Sigmoid colon (tissue), 7 donors: ENCODE results near the gene STOML1. TPM values are rescaled to one million over a fixed set of nuclear protein-coding genes. Genes with fewer than 3 reads are reported as not detected.

ENCODE experiments used
- DNase-seq: peaks from one replicate; pipeline ENCODE4 v3.0.0-alpha.2; 2019
- H3K27ac ChIP-seq, 4 donors: fragments of 200-600 bp; sonication (generic); one replicate each; pipeline ENCODE4 v1.5.1; 2016 to 2019; ENCODE audit warnings: mild to moderate bottlenecking in 1 of 4
- H3K27me3 ChIP-seq, 3 donors: fragments of 200-600 bp; sonication (generic); one replicate each; pipeline ENCODE4 v1.5.1; 2019; ENCODE audit warnings: mild to moderate bottlenecking in 1 of 3
- H3K36me3 ChIP-seq, 4 donors: fragments of 200-600 bp; sonication (generic); one replicate each; pipeline ENCODE4 v1.5.1; 2016 to 2019
- H3K4me1 ChIP-seq, 4 donors: fragments of 200-600 bp; sonication (generic); one replicate each; pipeline ENCODE4 v1.5.1; 2017 to 2019
- H3K4me3 ChIP-seq, 4 donors: fragments of 200-600 bp; sonication (generic); one replicate each; pipeline ENCODE4 v1.5.1; 2017 to 2019; ENCODE audit warnings: mild to moderate bottlenecking in 2 of 4, moderate library complexity in 1 of 4
- H3K9me3 ChIP-seq, 4 donors: fragments of 200-600 bp in 3 of 4; sonication (generic) in 3 of 4; one replicate each; pipeline versions ENCODE4 v1.5.1 to v1.6.1; 2013 to 2019
- EP300 ChIP-seq, 4 donors: sonication (generic); formaldehyde crosslinking; IDR thresholded peaks; one replicate each; pipeline ENCODE4 v1.6.1; 2017; ENCODE audit warnings: antibody characterized with exemption in 4 of 4
- POLR2A ChIP-seq, 2 donors: fragments of 450-650 bp; IDR thresholded peaks; one replicate each; pipeline ENCODE4 v1.6.1; 2016; ENCODE audit warnings: antibody characterized with exemption in 2 of 2, mild to moderate bottlenecking in 2 of 2, moderate library complexity in 2 of 2
- POLR2AphosphoS5 ChIP-seq, 4 donors: sonication (generic); formaldehyde crosslinking; IDR thresholded peaks; one replicate each; pipeline ENCODE4 v1.6.1; 2017; ENCODE audit warnings: antibody characterized with exemption in 4 of 4
- WGBS, 2 donors: extraction: QIAGEN DNeasy Blood & Tissue Kit; methylation state at CpG; one replicate each; pipeline ENCODE4 v1.1.7; 2013; 5-methylcytosine and 5-hydroxymethylcytosine counted together
- intact Hi-C: fragments of 100-400 bp; cut with DNase I; formaldehyde crosslinking; loops from one replicate; pipeline ENCODE4 v1.15.1; 2023
- polyA plus RNA-seq, 3 donors: library from polyadenylated mRNA; stranded (reverse); fragments of 200-250 nt; gene quantifications; one replicate each; pipeline ENCODE4 v1.2.3, GENCODE V29; 2013
- total RNA-seq, 4 donors: library from RNA; depleted of rRNA; stranded (reverse); fragments of >200 nt; gene quantifications; one replicate each; pipeline ENCODE4 v1.1.0, GENCODE V29; 2016
- TF ChIP-seq, protein P1 (sequence below), 4 experiments: fragments of 450-650 bp in 3 of 4; fragments of 200-600 bp in 1 of 4; IDR thresholded peaks; one replicate each; pipeline ENCODE4 v1.5.1; 2016 to 2019; ENCODE audit warnings: antibody characterized with exemption in 4 of 4, mild to moderate bottlenecking in 3 of 4, moderate library complexity in 2 of 4
- donor health status: healthy with polysubstance abuse.
- donor health status: Bipolar disorder and iron deficiency.
- donor health status: healthy.

STOML1 gene
- total and polyA plus RNA-seq, 7 donors = 3.5 to 18.5 (median 13.2) TPM

- Histone ChIP-seq H3K27ac (peak overlapping the region; percentile 50 to 95 (median 86)), H3K27me3 (no peaks in the 10 kb centered on the region), H3K4me3 (no peak overlapping the region), H3K9me3 (no peaks in the 10 kb centered on the region), H3K36me3 (peaks cover 0 to 26% (median 0%) of the 10 kb centered on the region in 4 donors), H3K4me1 (peaks cover 0 to 84% (median 76%) of the 10 kb centered on the region in 4 donors)
- intact Hi-C loops = no loop called here
- no peak for TF ChIP-seq POLR2A (IDR thresholded peaks at IDR 0.05)
- TF ChIP-seq POLR2AphosphoS5 (IDR thresholded peaks at IDR 0.05) = peak in 1 of 4 donors; percentile 14
- TF ChIP-seq, protein P1, sequence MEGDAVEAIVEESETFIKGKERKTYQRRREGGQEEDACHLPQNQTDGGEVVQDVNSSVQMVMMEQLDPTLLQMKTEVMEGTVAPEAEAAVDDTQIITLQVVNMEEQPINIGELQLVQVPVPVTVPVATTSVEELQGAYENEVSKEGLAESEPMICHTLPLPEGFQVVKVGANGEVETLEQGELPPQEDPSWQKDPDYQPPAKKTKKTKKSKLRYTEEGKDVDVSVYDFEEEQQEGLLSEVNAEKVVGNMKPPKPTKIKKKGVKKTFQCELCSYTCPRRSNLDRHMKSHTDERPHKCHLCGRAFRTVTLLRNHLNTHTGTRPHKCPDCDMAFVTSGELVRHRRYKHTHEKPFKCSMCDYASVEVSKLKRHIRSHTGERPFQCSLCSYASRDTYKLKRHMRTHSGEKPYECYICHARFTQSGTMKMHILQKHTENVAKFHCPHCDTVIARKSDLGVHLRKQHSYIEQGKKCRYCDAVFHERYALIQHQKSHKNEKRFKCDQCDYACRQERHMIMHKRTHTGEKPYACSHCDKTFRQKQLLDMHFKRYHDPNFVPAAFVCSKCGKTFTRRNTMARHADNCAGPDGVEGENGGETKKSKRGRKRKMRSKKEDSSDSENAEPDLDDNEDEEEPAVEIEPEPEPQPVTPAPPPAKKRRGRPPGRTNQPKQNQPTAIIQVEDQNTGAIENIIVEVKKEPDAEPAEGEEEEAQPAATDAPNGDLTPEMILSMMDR (IDR thresholded peaks at IDR 0.05) = no peak
- peak; percentile 63 for DNase-seq
- WGBS, 2 donors = 75 to 84% methylated on average over 9 of the region's 9 CpGs
Observed at GRCh38 chr15:73989001-73989798, 2.9 kb downstream of the STOML1 start.

GRCh38 chr15:73988445-73988969, 3.6 kb downstream of the STOML1 start:
- intact Hi-C loops = no loop called here

GRCh38 chr15:73987681-73988444, 4.2 kb downstream of the STOML1 start:
- H3K27ac ChIP-seq = peak overlapping the region; percentile 50 to 95 (median 86)
- TF ChIP-seq EP300 (IDR thresholded peaks at IDR 0.05) (no peak), POLR2AphosphoS5 (IDR thresholded peaks at IDR 0.05) (no peak), POLR2A (IDR thresholded peaks at IDR 0.05) (no peak)
- TF ChIP-seq, protein P1 (IDR thresholded peaks at IDR 0.05) = no peak
- DNase-seq = peak; percentile 49
- intact Hi-C loops = no loop called here
- WGBS, 2 donors = 42 to 53% methylated on average over 9 of the region's 9 CpGs
- no peaks in the 10 kb centered on the region for H3K27me3 ChIP-seq
- no peak overlapping the region for H3K4me3 ChIP-seq
- peaks cover 0 to 26% (median 0%) of the 10 kb centered on the region in 4 donors for H3K36me3 ChIP-seq
- no peaks in the 10 kb centered on the region for H3K9me3 ChIP-seq
- peaks cover 0 to 85% (median 76%) of the 10 kb centered on the region in 4 donors for H3K4me1 ChIP-seq

More at GRCh38 chr15:73988445-73988969, 3.6 kb downstream of the STOML1 start:
- 97 to 98% methylated on average over 13 of the region's 13 CpGs for WGBS, 2 donors
- no peak overlapping the region for H3K4me3 ChIP-seq
- TF ChIP-seq EP300 (IDR thresholded peaks at IDR 0.05) (no peak), POLR2AphosphoS5 (IDR thresholded peaks at IDR 0.05) (no peak), POLR2A (IDR thresholded peaks at IDR 0.05) (no peak)
- TF ChIP-seq, protein P1 (IDR thresholded peaks at IDR 0.05) = no peak
- H3K27me3 ChIP-seq = no peaks in the 10 kb centered on the region
- peak overlapping the region; percentile 50 to 95 (median 86) for H3K27ac ChIP-seq
- H3K4me1 ChIP-seq = peaks cover 0 to 84% (median 76%) of the 10 kb centered on the region in 4 donors
- DNase-seq = peak; percentile 55
- H3K36me3 ChIP-seq = peaks cover 0 to 26% (median 0%) of the 10 kb centered on the region in 4 donors
- no peaks in the 10 kb centered on the region for H3K9me3 ChIP-seq

- Histone ChIP-seq H3K27ac (peak overlapping the region in 3 of 4 donors; percentile 84 to 95 (median 89)), H3K4me1 (peaks cover 0 to 86% (median 76%) of the 10 kb centered on the region in 4 donors), H3K4me3 (no peak overlapping the region), H3K9me3 (no peaks in the 10 kb centered on the region), H3K36me3 (peaks cover 0 to 26% (median 0%) of the 10 kb centered on the region in 4 donors), H3K27me3 (no peaks in the 10 kb centered on the region)
- intact Hi-C loops = no loop called here
- no peak for DNase-seq
- WGBS, 2 donors = 88 to 90% methylated on average over 4 of the region's 4 CpGs
- TF ChIP-seq, protein P1 (IDR thresholded peaks at IDR 0.05) = no peak
- TF ChIP-seq POLR2A (IDR thresholded peaks at IDR 0.05) (no peak), POLR2AphosphoS5 (IDR thresholded peaks at IDR 0.05) (no peak)
Observed at GRCh38 chr15:73987250-73987649, 4.8 kb downstream of the STOML1 start.
